Stimulated activated memory B cell treated with anti-CD40 and anti-IgM and Interleukin-4, amounts not matched to agents 10 μg/mL and 1 μg/mL and 100 μg/mL, for 72 hours (primary cell): ENCODE measurements around the gene MGA.

Experiments used
- ATAC-seq: fragments of 150-1000 bp; cut with Tn5 transposase; 2 replicates; pipeline ENCODE4 v1.10.0; 2021
- H3K27ac Mint-ChIP-seq: one replicate; pipeline ENCODE4 v1.8.0; 2022; ENCODE audit warnings: mild to moderate bottlenecking, mixed read lengths
- H3K27me3 Mint-ChIP-seq: one replicate; pipeline ENCODE4 v1.8.0; 2022; ENCODE audit warnings: mixed read lengths
- H3K36me3 Mint-ChIP-seq: one replicate; pipeline ENCODE4 v1.8.0; 2022; ENCODE audit warnings: mixed read lengths
- H3K4me1 Mint-ChIP-seq: one replicate; pipeline ENCODE4 v1.8.0; 2022; ENCODE audit warnings: mixed read lengths
- H3K4me3 Mint-ChIP-seq: one replicate; pipeline ENCODE4 v1.8.0; 2022; ENCODE audit warnings: mild to moderate bottlenecking, moderate library complexity, mixed read lengths
- H3K9me3 Mint-ChIP-seq: one replicate; pipeline ENCODE4 v1.8.0; 2022; ENCODE audit warnings: mixed read lengths

Gene MGA

GRCh38 chr15:41794081-41794480, 133.9 kb downstream of the MGA start:
- Mint-ChIP-seq H3K4me1 (peaks cover 79% of the 10 kb centered on the region), H3K9me3 (no peaks in the 10 kb centered on the region), H3K4me3 (no peak overlapping the region), H3K27ac (no peak overlapping the region), H3K27me3 (no peaks in the 10 kb centered on the region), H3K36me3 (peaks cover 9% of the 10 kb centered on the region)
- ATAC-seq: no peak

GRCh38 chr15:41795996-41796856, 136.0 kb downstream of the MGA start:
- Mint-ChIP-seq H3K4me1 (peaks cover 73% of the 10 kb centered on the region), H3K27ac (peak overlapping the region; percentile 57), H3K4me3 (no peak overlapping the region), H3K27me3 (no peaks in the 10 kb centered on the region), H3K9me3 (no peaks in the 10 kb centered on the region), H3K36me3 (peaks cover 27% of the 10 kb centered on the region)
- no peak for ATAC-seq

GRCh38 chr15:41797201-41797944, 137.2 kb downstream of the MGA start:
- Mint-ChIP-seq H3K4me3 (no peak overlapping the region), H3K9me3 (no peaks in the 10 kb centered on the region)
- ATAC-seq: peak; percentile 29

GRCh38 chr15:41798607-41799487, 138.6 kb downstream of the MGA start:
- Mint-ChIP-seq H3K27ac (peak overlapping the region; percentile 84), H3K4me1 (peaks cover 58% of the 10 kb centered on the region), H3K9me3 (no peaks in the 10 kb centered on the region), H3K36me3 (peaks cover 27% of the 10 kb centered on the region), H3K27me3 (no peaks in the 10 kb centered on the region), H3K4me3 (no peak overlapping the region)
- ATAC-seq: peak; percentile 90

More at GRCh38 chr15:41797201-41797944, 137.2 kb downstream of the MGA start:
- H3K27ac Mint-ChIP-seq: peak overlapping the region; percentile 57
- H3K4me1 Mint-ChIP-seq: peaks cover 63% of the 10 kb centered on the region
- H3K36me3 Mint-ChIP-seq: peaks cover 28% of the 10 kb centered on the region
- H3K27me3 Mint-ChIP-seq: no peaks in the 10 kb centered on the region

GRCh38 chr15:41799488-41799805, 139.2 kb downstream of the MGA start:
- peak overlapping the region; percentile 18 for H3K4me3 Mint-ChIP-seq
- H3K4me1 Mint-ChIP-seq: peaks cover 59% of the 10 kb centered on the region
- H3K27ac Mint-ChIP-seq: peak overlapping the region; percentile 84
- H3K36me3 Mint-ChIP-seq: peaks cover 30% of the 10 kb centered on the region
- no peaks in the 10 kb centered on the region for H3K27me3 Mint-ChIP-seq
- no peaks in the 10 kb centered on the region for H3K9me3 Mint-ChIP-seq
- ATAC-seq: no peak

- no peak overlapping the region for H3K27ac Mint-ChIP-seq
- H3K9me3 Mint-ChIP-seq: no peaks in the 10 kb centered on the region
- H3K4me3 Mint-ChIP-seq: no peak overlapping the region
- no peak for ATAC-seq
- peaks cover 45% of the 10 kb centered on the region for H3K4me1 Mint-ChIP-seq
- H3K36me3 Mint-ChIP-seq: peaks cover 32% of the 10 kb centered on the region
- no peaks in the 10 kb centered on the region for H3K27me3 Mint-ChIP-seq
Observed at GRCh38 chr15:41801185-41801584, 141.0 kb downstream of the MGA start.

GRCh38 chr15:41801850-41802455, 141.7 kb downstream of the MGA start:
- peaks cover 35% of the 10 kb centered on the region for H3K36me3 Mint-ChIP-seq
- no peak for ATAC-seq
- no peaks in the 10 kb centered on the region for H3K9me3 Mint-ChIP-seq

DNA sequence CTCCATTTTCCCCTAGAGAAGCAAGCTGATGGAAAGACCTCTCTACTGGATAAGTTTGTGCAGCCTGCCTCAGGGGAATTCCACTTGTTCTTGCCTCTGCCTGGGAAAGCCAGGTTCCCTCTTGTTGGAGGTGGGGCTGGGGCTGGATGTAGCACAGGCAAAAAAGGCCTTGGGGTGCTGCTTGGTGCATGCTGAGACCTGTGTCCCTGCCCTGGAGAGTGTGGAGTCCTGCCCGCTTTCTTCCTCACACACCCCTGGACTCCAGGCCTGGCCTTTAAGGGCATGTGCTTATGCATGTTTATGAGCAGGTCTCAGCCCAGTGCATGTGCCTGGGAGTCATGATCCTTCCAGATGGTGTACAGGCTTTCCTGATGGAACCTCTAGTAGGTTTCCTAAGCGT, 144.2 kb downstream of the MGA start:
- ATAC-seq: no peak
- Mint-ChIP-seq H3K27me3 (no peaks in the 10 kb centered on the region), H3K36me3 (peaks cover 39% of the 10 kb centered on the region), H3K4me1 (peaks cover 19% of the 10 kb centered on the region), H3K27ac (peak overlapping the region; percentile 50), H3K4me3 (no peak overlapping the region), H3K9me3 (no peaks in the 10 kb centered on the region)

More at GRCh38 chr15:41801850-41802455, 141.7 kb downstream of the MGA start:
- Mint-ChIP-seq H3K27me3 (no peaks in the 10 kb centered on the region), H3K27ac (no peak overlapping the region), H3K4me3 (no peak overlapping the region), H3K4me1 (peaks cover 39% of the 10 kb centered on the region)

GRCh38 chr15:41804916-41805666, 144.9 kb downstream of the MGA start:
- Mint-ChIP-seq H3K36me3 (peaks cover 33% of the 10 kb centered on the region), H3K4me1 (peaks cover 17% of the 10 kb centered on the region), H3K9me3 (no peaks in the 10 kb centered on the region), H3K27ac (peak overlapping the region; percentile 50), H3K4me3 (no peak overlapping the region), H3K27me3 (no peaks in the 10 kb centered on the region)
- no peak for ATAC-seq

DNA sequence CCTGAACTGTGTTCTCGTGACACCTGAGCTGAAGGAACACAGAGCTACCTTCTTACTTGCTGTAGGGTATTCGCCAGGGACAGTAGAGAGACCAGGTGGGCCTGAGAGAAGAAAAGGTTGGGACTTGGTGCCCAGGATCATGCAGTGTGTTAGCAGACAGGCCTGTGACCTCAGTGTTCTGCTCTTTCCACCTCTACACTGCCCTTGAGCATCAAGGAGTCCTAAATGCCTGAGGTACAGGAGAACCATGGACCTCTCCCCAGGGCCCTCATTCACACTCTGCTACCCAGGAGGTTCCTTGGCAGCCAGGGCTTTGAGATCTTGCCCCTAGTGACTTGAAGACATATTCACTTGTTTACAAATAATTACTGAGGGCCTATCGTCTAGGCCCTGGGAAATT, 145.5 kb downstream of the MGA start:
- no peaks in the 10 kb centered on the region for H3K9me3 Mint-ChIP-seq
- H3K4me1 Mint-ChIP-seq: peaks cover 13% of the 10 kb centered on the region
- no peaks in the 10 kb centered on the region for H3K27me3 Mint-ChIP-seq
- peak overlapping the region; percentile 22 for H3K27ac Mint-ChIP-seq
- ATAC-seq: no peak
- no peak overlapping the region for H3K4me3 Mint-ChIP-seq
- H3K36me3 Mint-ChIP-seq: peaks cover 27% of the 10 kb centered on the region

GRCh38 chr15:41806291-41807181, 146.3 kb downstream of the MGA start:
- Mint-ChIP-seq H3K27ac (peak overlapping the region; percentile 22), H3K27me3 (no peaks in the 10 kb centered on the region), H3K4me3 (no peak overlapping the region), H3K4me1 (peaks cover 18% of the 10 kb centered on the region), H3K9me3 (no peaks in the 10 kb centered on the region), H3K36me3 (peaks cover 18% of the 10 kb centered on the region)
- ATAC-seq: peak; percentile 14

DNA sequence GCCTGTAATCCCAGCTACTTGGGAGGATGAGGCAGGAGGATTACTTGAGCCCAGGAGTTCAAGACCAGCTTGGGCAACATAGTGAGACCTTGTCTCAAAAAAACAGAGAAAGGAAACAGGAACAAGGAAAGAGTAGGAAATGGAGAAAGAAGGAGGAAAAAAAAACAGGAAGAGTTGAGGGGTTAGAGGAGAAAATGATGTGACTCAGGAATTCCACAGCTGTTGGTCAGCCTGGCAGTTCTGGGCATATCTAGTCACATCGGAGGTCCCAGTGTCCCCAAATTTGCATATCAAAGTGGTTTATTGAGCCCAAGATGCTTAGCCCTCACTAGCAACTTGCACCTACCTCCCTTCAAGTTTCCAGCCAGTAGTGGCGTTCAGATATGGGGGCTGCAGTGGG, 148.9 kb downstream of the MGA start:
- Mint-ChIP-seq H3K27me3 (no peaks in the 10 kb centered on the region), H3K27ac (no peak overlapping the region), H3K4me3 (no peak overlapping the region), H3K36me3 (peaks cover 27% of the 10 kb centered on the region), H3K4me1 (peaks cover 17% of the 10 kb centered on the region), H3K9me3 (no peaks in the 10 kb centered on the region)
- ATAC-seq: no peak

- ATAC-seq: no peak
- H3K9me3 Mint-ChIP-seq: no peaks in the 10 kb centered on the region
- H3K36me3 Mint-ChIP-seq: peaks cover 26% of the 10 kb centered on the region
- H3K27ac Mint-ChIP-seq: peak overlapping the region; percentile 15
- no peaks in the 10 kb centered on the region for H3K27me3 Mint-ChIP-seq
- peaks cover 12% of the 10 kb centered on the region for H3K4me1 Mint-ChIP-seq
- H3K4me3 Mint-ChIP-seq: no peak overlapping the region
Observed at GRCh38 chr15:41809526-41810220, 149.5 kb downstream of the MGA start.
